ENCODE measurements around the gene TCP11L1. TPM values are rescaled to one million over a fixed set of nuclear protein-coding genes. Genes with fewer than 3 reads are reported as not detected.

The TCP11L1 gene
- total RNA-seq, 1 donor from 2014 or later = 20.2 TPM

- no peaks in the 10 kb centered on the region for H3K27me3 Mint-ChIP-seq
- H3K4me1 Mint-ChIP-seq (ENCODE audit: low read depth) = no peaks in the 10 kb centered on the region
- H3K27ac Mint-ChIP-seq = no peak overlapping the region
- no peak overlapping the region for H3K4me3 Mint-ChIP-seq (ENCODE audit: low read depth)
- no peak for DNase-seq (ENCODE audit: low spot score, unreplicated experiment)
- H3K9me3 Mint-ChIP-seq (ENCODE audit: low read depth) = no peaks in the 10 kb centered on the region
- H3K36me3 Mint-ChIP-seq (ENCODE audit: insufficient read depth) = peaks cover 24% of the 10 kb centered on the region
- TF ChIP-seq, protein P1, sequence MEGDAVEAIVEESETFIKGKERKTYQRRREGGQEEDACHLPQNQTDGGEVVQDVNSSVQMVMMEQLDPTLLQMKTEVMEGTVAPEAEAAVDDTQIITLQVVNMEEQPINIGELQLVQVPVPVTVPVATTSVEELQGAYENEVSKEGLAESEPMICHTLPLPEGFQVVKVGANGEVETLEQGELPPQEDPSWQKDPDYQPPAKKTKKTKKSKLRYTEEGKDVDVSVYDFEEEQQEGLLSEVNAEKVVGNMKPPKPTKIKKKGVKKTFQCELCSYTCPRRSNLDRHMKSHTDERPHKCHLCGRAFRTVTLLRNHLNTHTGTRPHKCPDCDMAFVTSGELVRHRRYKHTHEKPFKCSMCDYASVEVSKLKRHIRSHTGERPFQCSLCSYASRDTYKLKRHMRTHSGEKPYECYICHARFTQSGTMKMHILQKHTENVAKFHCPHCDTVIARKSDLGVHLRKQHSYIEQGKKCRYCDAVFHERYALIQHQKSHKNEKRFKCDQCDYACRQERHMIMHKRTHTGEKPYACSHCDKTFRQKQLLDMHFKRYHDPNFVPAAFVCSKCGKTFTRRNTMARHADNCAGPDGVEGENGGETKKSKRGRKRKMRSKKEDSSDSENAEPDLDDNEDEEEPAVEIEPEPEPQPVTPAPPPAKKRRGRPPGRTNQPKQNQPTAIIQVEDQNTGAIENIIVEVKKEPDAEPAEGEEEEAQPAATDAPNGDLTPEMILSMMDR (IDR thresholded peaks at IDR 0.05; ENCODE audit: unreplicated experiment) = no peak
Measured at GRCh38 chr11:33067294-33067693, 27.9 kb downstream of the TCP11L1 start.

- Mint-ChIP-seq H3K27ac (no peak overlapping the region), H3K36me3 (ENCODE audit: insufficient read depth) (peaks cover 23% of the 10 kb centered on the region), H3K4me1 (ENCODE audit: low read depth) (no peaks in the 10 kb centered on the region), H3K4me3 (ENCODE audit: low read depth) (no peak overlapping the region), H3K9me3 (ENCODE audit: low read depth) (no peaks in the 10 kb centered on the region), H3K27me3 (no peaks in the 10 kb centered on the region)
- DNase-seq (ENCODE audit: low spot score, unreplicated experiment) = no peak
- TF ChIP-seq, protein P1 (IDR thresholded peaks at IDR 0.05; ENCODE audit: unreplicated experiment) = no peak
Measured at GRCh38 chr11:33068611-33069340, 29.4 kb downstream of the TCP11L1 start.

DNA sequence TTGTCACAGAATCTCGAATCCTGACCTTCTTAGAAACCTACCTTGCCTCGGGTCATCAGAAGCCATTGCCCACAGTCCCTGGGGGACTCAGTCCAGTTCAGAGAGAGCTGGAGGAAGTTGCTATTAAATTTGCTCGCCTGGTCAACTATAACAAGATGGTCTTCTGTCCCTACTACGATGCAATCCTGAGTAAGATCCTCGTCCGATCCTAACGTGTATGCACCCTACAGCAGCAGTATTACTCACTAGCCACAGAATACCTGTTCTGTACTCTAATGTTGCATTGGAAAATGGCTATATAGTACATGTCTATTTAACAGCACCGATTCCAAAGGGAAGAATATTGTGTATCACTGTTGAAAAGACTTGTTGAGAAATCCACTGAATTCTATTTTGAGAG is 33.1 kb downstream of the TCP11L1 start:
- no peak for DNase-seq (ENCODE audit: low spot score, unreplicated experiment)
- Mint-ChIP-seq H3K9me3 (ENCODE audit: low read depth) (no peaks in the 10 kb centered on the region), H3K27ac (no peak overlapping the region), H3K27me3 (no peaks in the 10 kb centered on the region), H3K4me1 (ENCODE audit: low read depth) (no peaks in the 10 kb centered on the region), H3K4me3 (ENCODE audit: low read depth) (no peak overlapping the region), H3K36me3 (ENCODE audit: insufficient read depth) (peaks cover 33% of the 10 kb centered on the region)
- TF ChIP-seq, protein P1 (IDR thresholded peaks at IDR 0.05; ENCODE audit: unreplicated experiment) = no peak

GRCh38 chr11:33083918-33084317 is 44.5 kb downstream of the TCP11L1 start:
- TF ChIP-seq, protein P1 (IDR thresholded peaks at IDR 0.05; ENCODE audit: unreplicated experiment) = no peak
- Mint-ChIP-seq H3K9me3 (ENCODE audit: low read depth) (no peaks in the 10 kb centered on the region), H3K27ac (no peak overlapping the region), H3K27me3 (no peaks in the 10 kb centered on the region), H3K36me3 (ENCODE audit: insufficient read depth) (peaks cover 30% of the 10 kb centered on the region), H3K4me3 (ENCODE audit: low read depth) (no peak overlapping the region), H3K4me1 (ENCODE audit: low read depth) (peaks cover 8% of the 10 kb centered on the region)
- no peak for DNase-seq (ENCODE audit: low spot score, unreplicated experiment)

DNA sequence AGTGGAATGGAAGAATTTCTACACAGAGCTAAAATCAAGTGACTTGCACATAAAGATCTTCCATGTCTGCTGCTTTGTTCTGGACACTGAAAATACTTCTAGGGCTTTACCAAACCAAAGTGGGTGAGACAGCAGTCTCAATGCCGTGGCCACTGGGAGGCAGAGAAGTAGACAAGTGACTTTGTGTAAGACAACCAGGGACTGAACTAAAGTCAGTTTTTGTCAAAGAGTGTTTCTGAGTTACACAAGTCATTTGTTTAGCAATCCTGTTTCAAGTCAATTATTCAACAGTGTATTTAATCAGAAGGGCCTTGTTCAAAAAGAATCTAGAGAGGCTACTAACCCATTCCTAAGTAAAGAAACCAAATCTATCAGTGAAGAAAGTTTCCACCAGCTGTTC is 46.6 kb downstream of the TCP11L1 start:
- Mint-ChIP-seq H3K4me1 (ENCODE audit: low read depth) (peaks cover 16% of the 10 kb centered on the region), H3K4me3 (ENCODE audit: low read depth) (no peak overlapping the region), H3K27me3 (no peaks in the 10 kb centered on the region), H3K9me3 (ENCODE audit: low read depth) (no peaks in the 10 kb centered on the region), H3K27ac (peak overlapping the region; percentile 15), H3K36me3 (ENCODE audit: insufficient read depth) (peaks cover 28% of the 10 kb centered on the region)
- no peak for DNase-seq (ENCODE audit: low spot score, unreplicated experiment)
- TF ChIP-seq, protein P1 (IDR thresholded peaks at IDR 0.05; ENCODE audit: unreplicated experiment) = no peak

Measured in progenitor cell of endocrine pancreas (in vitro differentiated cells).